ENCODE data around the gene PVR.

The PVR gene

GRCh38 chr19:44613295-44614178 lies 30.2 kb upstream of the PVR start, which contains the start of gene IGSF23:
Gene IGSF23 (plus strand): TSS chr19:44613563. CDS start chr19:44613646, 83 bp downstream.
- peak within 1 kb of the TSS; percentile 89 for H3K27ac ChIP-seq
- no peaks in the 10 kb centered on the region for H3K9me3 ChIP-seq
- no peak for TF ChIP-seq CTCF (IDR thresholded peaks at IDR 0.05)
- H3K4me3 ChIP-seq (ENCODE audit: low read depth in 1 of 2, low read length in 1 of 2), result no peak within 1 kb of the TSS
- H3K36me3 ChIP-seq, result no peaks in the 10 kb centered on the region
- H3K27me3 ChIP-seq, result no peaks in the 10 kb centered on the region
- H3K4me1 ChIP-seq (ENCODE audit: control insufficient read depth in 1 of 2, insufficient read depth in 1 of 2, low read depth in 1 of 2, low read length in 1 of 2), result peaks cover 39 to 44% of the 10 kb centered on the region in 2 experiments

- no peaks in the 10 kb centered on the region for H3K9me3 ChIP-seq
- no peak for TF ChIP-seq CTCF (IDR thresholded peaks at IDR 0.05)
- peaks cover 47 to 52% of the 10 kb centered on the region in 2 experiments for H3K4me1 ChIP-seq (ENCODE audit: control insufficient read depth in 1 of 2, insufficient read depth in 1 of 2, low read depth in 1 of 2, low read length in 1 of 2)
Measured at GRCh38 chr19:44614313-44614712, 29.4 kb upstream of the PVR start.

GRCh38 chr19:44615863-44616247 lies 27.9 kb upstream of the PVR start:
- Histone ChIP-seq H3K36me3 (no peaks in the 10 kb centered on the region), H3K27ac (peak overlapping the region; percentile 89), H3K27me3 (no peaks in the 10 kb centered on the region), H3K9me3 (no peaks in the 10 kb centered on the region), H3K4me3 (ENCODE audit: low read depth in 1 of 2, low read length in 1 of 2) (peak overlapping the region in 1 of 2 experiments; percentile 10), H3K4me1 (ENCODE audit: control insufficient read depth in 1 of 2, insufficient read depth in 1 of 2, low read depth in 1 of 2, low read length in 1 of 2) (peaks cover 59% of the 10 kb centered on the region in 2 experiments)
- no peak for TF ChIP-seq CTCF (IDR thresholded peaks at IDR 0.05)

More at GRCh38 chr19:44614313-44614712, 29.4 kb upstream of the PVR start:
- peak overlapping the region; percentile 89 for H3K27ac ChIP-seq
- H3K4me3 ChIP-seq (ENCODE audit: low read depth in 1 of 2, low read length in 1 of 2), result no peak overlapping the region
- no peaks in the 10 kb centered on the region for H3K27me3 ChIP-seq
- no peaks in the 10 kb centered on the region for H3K36me3 ChIP-seq

- peaks cover 59 to 60% of the 10 kb centered on the region in 2 experiments for H3K4me1 ChIP-seq (ENCODE audit: control insufficient read depth in 1 of 2, insufficient read depth in 1 of 2, low read depth in 1 of 2, low read length in 1 of 2)
- TF ChIP-seq CTCF (IDR thresholded peaks at IDR 0.05), result no peak
- no peak overlapping the region for H3K4me3 ChIP-seq (ENCODE audit: low read depth in 1 of 2, low read length in 1 of 2)
- no peaks in the 10 kb centered on the region for H3K27me3 ChIP-seq
- H3K9me3 ChIP-seq, result no peaks in the 10 kb centered on the region
- peak overlapping the region; percentile 89 for H3K27ac ChIP-seq
- H3K36me3 ChIP-seq, result no peaks in the 10 kb centered on the region
Measured at GRCh38 chr19:44617110-44617880, 26.4 kb upstream of the PVR start.

GRCh38 chr19:44618640-44619357 lies 24.9 kb upstream of the PVR start:
- TF ChIP-seq CTCF (IDR thresholded peaks at IDR 0.05), result no peak
- Histone ChIP-seq H3K27ac (peak overlapping the region; percentile 89), H3K27me3 (no peaks in the 10 kb centered on the region)

More at GRCh38 chr19:44618640-44619357, 24.9 kb upstream of the PVR start:
- H3K4me3 ChIP-seq (ENCODE audit: low read depth in 1 of 2, low read length in 1 of 2), result peak overlapping the region in 1 of 2 experiments; percentile 20
- no peaks in the 10 kb centered on the region for H3K36me3 ChIP-seq
- H3K9me3 ChIP-seq, result no peaks in the 10 kb centered on the region
- H3K4me1 ChIP-seq (ENCODE audit: control insufficient read depth in 1 of 2, insufficient read depth in 1 of 2, low read depth in 1 of 2, low read length in 1 of 2), result peaks cover 72 to 75% of the 10 kb centered on the region in 2 experiments
